Kidney tubule cell (primary cell): ENCODE measurements around the gene PHLPP1.
A peak's percentile ranks its signal among the peaks of the same experiment; 100 is the strongest.
"Not testable (repeated sequence)": the region's sequence is repeated elsewhere in the genome, so short reads cannot be mapped to it uniquely, and the experiment has no call there.

Experiments used
- DNase-seq: peaks from one replicate; pipeline ENCODE4 v3.0.0-alpha.2; 2018; ENCODE audit warnings: low spot score

The PHLPP1 gene

DNA sequence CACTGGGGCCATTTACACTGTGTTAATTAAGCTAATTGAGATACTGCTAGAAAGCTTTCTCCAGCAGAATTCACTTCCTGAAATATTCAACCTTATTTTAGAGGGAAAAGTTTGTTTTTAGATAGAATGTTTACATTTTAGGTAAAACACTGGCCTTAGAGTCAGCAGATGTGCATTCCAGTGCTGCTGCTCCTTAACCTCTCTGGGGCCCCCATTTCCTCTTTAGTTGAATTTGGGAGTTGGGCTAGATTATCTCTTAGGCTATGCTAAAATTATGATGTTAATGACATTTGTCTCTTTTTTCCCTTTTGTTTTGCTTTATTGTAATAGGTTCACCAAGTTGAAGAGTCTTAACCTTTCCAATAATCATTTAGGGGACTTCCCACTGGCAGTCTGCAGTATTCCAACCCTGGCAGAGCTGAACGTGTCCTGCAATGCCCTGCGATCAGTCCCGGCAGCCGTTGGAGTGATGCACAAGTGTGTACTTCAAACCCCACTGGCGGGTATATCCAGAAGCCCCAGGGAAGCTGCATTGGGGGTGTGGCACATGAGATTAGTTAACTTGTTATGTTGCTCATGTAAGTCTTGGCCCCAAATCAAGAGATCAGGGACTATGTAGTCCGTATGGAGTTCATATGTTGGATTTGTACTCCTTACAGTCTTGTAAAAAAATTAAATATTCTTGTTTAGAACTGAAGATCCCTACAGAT is 179.5 kb downstream of the PHLPP1 start:
- no peak for DNase-seq

DNA sequence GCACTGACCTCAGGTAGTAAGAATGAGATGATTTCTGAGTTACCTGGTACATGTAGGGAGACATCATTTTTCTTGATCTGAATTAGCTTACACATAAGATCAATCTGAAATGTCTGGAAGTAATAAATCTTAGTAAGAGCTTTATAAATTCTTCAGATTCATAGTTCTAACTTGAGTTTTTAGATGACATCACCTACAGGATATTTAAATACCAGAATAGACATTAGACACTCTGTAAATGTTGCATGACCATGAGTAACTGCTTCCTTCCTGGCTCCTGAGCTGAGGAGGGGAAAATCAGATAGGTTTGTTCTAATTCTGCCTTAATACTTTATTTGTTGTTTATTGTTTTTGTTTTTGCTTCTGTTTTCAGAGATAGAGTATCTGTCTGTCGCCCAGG is 181.8 kb downstream of the PHLPP1 start:
- peak; percentile 74 for DNase-seq

DNA sequence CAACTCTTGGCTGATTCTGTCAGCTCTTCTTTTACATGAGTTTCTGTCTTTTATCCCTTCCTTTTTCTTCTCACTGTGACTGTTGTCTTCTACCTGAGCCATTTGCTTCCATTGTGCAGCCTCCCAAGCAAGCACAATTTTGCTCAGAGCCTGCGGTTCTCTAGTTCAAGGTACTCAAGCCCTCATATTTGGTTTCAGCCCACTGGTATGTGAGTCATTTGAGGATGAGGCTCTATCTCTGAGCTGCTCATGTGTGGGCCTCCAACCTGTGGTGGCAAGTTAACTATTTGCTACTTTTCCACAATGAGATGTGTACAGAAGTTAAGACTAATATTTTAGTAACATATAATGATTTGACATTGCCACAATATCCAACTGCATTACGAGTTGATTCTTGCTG is 183.0 kb downstream of the PHLPP1 start:
- DNase-seq: peak; percentile 77

DNA sequence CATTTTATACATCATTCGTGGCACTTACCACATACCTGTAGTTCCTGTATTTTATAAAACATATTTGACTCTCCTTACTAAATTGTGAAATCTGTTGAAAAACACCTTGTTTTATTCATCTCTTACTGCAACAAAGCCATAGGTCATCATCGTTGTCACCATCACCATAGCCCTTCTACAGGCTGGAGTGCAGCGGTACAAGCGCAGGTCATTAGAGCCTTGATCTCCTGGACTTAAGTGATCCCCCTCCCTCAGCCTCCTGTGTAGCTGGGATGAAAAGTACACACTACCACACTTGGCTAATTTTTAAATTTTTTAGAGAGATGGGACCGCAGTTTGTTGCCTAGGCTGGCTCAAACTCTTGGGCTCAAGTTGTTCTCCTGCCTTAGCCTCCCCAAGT is 184.2 kb downstream of the PHLPP1 start:
- DNase-seq: no peak

DNA sequence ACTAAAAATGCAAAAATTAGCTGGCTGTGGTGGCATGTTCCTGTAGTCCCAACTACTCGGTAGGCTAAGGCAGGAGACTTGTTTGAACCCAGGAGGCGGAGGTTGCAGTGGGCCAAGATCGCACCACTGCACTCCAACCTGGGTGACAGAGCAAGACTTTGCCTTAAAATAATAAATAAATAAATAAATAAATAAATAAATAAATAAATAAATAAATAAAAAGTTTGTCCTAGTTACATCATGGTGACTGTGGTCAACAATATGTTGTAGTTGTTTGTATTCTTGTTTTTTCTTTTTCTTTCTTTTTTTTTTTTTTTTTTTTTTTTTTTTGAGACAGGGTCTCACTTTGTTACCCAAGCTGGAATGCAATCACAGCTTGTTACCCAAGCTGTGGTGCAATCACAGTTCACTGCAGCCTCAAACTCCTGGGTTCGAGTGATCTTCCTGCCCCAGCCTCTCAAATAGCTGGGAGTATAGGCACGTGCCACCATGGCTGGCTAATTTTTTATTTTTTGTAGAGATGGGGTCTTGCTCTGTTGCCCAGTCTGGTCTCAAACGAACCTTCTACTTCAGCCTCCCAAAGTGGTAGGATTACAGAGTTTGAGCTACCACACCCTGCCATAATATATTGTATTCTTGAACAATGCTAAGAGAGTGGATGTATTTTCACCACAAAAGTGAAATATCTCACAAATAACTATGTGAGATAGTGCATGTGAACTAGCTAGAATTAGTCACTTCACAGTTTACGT is 185.0 kb downstream of the PHLPP1 start:
- DNase-seq: no peak

DNA sequence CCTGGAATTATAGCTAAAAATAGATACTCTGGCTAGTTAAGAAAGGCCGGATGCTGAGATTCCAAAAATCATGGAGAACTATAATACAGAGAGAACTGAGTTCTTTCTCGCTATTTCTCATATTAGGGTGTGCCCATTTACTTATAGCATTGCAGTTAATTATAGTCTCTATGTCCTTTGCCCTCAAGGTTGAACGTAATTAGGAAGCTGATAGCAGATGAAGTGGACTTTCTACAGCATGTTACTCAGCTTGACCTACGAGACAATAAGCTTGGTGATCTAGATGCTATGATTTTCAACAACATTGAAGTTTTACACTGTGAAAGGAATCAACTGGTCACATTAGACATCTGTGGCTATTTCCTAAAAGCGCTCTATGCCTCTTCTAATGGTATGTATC is 187.4 kb downstream of the PHLPP1 start:
- DNase-seq: no peak

DNA sequence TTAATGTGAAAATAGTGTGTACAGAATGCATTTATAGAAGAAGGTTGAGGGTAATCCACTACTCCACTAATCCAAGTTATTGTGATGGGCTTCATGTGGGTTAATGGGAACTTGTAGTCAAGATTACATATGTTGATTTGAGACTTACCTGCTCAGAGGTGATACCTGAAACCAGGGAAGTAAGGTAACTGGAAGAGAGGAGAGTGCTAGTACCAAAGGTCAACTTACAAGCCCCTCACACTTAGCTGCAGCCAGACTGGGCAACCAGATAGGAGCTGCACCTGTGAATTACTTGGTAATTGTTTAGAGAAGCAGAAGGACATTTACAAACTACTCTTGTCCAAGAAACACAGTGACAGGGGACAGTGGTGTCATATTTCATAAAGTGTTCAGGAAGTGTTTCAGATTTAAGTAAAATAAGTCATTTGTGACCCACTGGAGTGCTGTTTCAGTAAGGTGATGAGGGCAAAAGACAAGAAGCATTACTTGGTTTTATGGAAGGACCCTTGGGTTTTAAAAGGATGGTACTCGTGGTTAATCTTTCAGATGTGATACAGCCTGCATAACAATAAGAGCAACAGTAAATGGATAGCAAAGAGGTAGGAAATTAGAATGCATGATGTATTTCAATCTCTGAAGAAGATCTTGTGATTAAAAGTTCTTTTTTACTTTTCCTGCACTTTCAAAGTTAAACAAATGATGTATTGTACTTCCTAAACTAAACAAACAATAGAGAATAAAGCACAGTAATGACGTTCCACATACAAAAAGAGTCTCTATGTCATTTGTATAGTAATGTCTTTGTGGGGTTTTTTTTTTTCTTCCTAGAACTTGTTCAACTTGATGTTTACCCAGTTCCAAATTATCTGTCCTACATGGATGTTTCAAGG is 189.3 kb downstream of the PHLPP1 start:
- no peak for DNase-seq

DNA sequence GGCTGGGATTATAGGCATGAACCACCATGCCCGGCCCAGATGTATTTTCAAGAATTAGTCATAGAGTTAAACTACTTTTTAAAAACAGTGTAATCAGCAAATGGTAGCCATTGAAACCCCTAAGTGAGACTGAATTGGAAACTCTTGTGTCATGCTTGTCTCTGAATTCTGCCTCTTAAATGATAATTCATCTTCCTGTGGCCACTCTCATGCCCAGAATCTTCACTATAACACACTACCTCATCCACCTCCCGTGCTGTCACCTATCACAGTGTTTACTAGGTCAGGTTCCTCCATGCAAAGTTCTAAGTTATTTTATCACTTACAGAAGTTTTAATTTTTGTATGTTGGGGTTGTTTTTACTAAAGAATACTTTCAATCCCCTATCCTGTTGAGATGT is 197.5 kb downstream of the PHLPP1 start:
- no peak for DNase-seq

DNA sequence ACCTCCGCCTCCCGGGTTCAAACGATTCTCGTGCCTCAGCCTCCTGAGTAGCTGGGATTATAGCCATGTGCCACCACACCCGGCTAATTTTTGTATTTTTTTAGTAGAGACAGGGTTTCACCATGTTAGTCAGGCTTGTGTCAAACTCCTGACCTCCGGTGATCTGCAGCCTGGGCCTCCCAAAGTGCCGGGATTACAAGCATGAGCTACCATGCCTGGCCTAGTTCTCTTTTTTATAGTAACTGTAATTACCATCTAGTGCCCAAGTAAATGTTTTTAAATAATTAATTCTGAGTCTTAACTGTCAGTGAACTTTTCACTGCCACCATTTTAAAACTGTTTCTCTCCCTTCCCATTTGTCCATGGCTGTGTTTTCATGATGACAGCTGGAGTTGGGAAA is 198.5 kb downstream of the PHLPP1 start:
- not testable (repeated sequence) for DNase-seq

DNA sequence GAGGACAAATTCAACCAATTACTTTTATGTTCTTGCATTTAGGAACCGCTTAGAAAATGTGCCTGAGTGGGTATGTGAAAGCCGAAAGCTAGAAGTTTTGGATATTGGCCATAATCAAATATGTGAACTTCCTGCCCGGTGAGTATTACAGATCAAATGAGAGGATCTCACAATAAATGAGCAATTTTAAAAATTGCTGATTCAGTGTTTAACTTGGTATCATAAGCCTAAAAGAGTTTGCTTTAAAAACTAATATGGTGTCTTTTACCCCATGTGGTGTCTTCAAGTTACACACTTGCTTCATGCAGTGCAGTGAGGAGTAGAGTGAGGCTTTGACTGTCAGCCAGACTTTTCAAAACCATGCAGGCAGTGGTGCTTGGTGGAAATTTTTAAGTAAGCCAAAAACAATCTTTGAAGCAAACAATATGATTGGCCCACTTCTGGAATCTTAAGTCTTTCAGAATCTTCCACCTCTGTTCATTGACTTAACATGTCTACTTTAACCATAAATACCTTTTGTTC is 199.6 kb downstream of the PHLPP1 start:
- no peak for DNase-seq

DNA sequence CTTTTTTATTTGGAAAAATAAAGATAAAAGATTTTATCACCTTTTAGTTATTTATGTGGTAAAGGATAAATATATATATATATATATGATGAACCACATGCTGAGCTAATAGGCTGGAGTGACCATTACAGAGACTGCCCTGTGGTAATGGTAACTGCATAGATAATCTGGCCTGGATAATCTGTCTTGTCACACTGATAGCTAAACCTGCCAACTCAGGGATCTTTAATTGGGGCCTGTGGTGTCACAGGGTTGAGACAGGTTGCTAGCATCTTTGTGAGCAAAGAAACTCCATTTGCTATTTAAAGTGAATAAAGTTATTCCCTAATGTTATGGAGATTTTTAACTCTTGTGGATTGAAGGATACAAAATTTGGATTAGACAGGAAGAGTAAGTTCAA is 203.0 kb downstream of the PHLPP1 start:
- no peak for DNase-seq

DNA sequence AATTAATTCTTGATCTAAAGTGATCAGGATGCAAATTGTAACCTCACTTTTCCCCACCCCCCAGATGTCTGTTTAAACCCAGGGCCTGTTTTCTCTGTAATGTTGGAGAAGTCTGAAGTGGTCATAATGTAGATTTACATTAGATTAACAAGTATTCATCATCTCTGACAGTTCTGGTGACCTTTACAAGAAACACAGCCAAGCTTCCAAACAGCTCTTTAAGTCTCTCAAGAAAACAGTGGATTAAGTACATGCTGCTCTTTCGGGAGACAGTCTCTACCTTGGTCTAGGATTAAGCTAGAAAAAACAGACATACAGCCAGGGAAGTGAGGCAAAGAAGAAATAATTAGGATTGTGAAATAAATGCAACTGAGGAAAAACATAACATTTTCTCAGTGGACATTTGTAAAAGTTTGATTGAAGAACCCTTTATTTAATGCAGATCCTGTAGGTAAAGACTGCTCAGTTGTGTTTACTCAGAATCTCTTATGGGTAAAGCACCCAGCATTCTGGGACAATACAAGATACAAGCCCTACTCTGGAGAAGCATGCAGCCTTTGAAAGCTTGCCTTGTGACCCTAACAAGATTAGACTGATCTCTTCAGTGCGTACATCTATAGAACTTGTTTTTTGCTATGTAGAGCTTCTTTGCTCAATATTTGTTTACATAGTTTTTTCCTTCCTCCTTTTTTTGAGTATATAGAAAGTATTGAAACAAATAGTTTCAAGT is 203.9 kb downstream of the PHLPP1 start:
- no peak for DNase-seq

DNA sequence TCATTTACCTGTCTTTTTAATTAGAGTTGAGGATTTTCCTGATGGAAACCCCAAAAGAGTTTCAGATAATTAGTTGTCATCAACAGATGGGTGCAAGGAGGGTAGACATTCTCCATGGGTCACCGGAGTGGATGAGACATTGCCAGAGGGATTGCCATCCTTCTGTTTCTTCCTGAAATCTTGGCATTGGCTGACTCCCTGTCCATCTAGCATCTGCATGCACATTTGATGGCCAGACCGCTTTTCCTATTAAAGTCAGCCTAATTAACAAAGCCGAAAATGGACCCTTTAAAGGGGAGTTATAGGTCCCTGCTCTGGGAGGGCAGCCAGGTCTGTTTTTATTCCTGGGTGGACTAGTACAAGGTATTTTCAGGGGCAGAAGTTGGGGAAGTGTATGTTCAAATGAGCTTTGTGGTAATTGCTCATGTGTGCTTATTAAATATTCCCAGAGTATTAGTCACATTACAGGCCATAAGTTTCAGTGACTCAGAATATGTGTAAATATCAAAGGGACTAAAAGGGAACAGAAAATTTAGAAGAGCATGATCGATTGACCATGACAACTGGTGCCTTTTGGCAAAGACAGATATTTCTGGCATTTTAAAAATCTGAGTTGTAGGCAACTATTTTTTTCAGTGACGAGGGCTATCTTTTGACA is 209.8 kb downstream of the PHLPP1 start:
- peak; percentile 87 for DNase-seq

DNA sequence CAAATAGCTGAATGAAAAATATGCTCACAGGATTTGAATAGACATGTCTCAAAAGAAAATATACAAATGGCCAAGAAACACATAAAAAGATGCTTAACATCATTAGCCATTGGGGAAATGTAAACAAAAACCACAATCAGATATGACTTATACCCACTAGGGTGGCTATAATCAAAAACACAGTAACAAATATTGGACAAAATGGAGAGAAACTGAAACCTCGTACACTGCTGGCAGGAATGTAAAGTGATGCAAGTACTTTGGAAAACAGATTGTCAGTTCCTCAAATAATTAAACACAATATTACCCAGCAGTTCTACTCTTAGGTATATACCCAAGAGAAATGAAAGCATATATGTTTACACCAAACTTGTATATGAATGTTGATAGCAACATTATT is 213.0 kb downstream of the PHLPP1 start:
- no peak for DNase-seq

DNA sequence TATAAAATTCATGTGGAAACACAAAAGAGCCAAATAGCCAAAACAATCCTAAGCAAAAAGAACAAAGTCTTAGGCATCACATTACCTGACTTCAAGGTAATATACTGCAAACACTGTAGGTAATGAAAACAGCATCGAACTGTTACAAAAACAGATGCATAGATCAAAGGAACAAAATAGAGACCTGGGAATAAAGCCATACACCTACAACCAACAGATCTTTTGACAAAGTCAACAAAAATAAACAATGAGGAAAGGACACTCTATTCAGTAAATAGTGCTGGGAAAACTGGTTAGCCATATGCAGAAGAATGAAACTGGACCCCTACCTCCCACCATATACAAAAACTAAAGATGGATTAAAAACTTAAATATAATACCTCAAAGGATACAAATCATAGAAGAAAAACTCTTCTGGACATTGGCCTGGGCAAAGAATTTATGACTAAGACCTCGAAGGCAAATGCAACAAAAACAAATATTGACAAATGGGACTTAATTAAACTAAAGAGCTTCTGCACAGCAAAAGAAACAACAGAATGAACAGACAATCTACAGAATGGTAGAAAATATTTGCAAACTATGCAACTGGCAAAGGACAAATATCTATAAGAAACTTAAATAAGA is 218.0 kb downstream of the PHLPP1 start:
- DNase-seq: no peak

DNA sequence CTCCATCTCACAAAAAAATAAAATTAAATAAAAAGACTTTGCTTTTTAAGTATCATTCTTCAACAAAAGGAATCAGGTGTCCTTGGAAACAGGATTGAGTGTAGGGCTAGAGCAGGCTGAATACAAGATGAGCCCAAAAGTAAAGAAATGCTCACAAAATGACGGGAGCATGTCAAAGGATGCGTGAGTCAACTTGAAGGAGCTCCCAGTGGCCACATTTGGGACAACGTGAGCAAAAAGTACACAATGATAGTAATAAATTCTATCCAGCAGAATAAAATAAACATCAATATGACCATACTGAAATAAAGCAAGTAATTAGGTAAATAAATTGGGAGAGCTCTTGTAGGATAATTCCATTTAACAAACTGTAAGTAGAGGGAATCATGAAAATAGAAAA is 220.7 kb downstream of the PHLPP1 start:
- no peak for DNase-seq

DNA sequence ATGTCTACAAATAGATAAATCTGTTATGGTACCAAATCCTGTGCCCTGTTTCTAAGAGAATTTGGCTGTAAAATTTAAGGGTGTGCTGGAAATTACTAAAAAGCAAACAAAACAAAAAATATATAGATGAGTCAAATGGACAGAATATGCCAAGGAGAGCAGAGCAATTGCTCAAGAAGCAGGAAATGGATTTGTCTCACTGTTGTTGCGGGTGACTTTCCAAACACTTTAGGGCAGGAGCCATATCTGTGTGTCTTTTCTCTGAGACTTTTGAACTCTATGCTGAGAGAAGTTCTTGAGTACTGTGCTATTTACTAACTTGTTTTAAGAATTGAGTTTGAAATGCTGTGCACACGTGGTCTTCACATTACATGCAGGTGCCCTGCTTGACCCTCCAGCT is 221.7 kb downstream of the PHLPP1 start:
- no peak for DNase-seq

DNA sequence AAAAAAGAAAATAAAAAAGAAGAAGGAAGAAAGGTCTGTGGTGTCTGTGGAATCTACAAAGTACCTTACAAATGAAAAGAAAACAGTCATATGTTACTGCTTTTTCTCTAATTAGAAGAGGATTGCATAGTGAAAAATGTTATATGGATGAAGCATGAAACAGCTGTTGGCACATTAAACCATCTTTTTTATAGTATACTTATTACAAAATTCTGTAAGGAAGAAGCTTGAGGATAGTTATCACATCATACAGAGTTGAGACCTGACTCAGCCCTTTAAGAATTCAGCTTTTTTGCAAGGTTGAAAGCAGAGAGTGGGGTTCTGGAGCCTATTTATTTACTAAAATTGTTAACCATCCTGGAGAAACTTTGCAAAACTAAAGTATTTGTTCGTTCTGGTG is 222.7 kb downstream of the PHLPP1 start:
- no peak for DNase-seq

DNA sequence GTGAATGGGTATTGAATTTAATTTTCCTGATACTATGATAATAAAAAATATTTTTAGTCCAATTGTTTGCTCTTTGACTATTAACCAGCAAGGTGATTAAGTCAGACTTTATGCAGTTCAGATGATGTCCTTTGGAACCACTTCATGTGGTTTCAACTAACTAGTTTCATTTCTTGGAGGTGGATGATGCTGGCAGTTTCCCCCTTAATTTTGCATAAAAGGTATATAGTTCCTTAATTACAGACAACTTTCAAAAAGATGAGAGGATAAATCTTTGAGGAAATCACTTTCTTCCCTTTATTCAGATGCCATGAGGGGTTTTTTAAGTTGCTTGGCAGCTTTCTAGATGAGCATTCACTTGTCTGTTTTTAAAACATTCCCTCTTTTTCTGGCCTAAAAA is 223.1 kb downstream of the PHLPP1 start:
- DNase-seq: no peak

DNA sequence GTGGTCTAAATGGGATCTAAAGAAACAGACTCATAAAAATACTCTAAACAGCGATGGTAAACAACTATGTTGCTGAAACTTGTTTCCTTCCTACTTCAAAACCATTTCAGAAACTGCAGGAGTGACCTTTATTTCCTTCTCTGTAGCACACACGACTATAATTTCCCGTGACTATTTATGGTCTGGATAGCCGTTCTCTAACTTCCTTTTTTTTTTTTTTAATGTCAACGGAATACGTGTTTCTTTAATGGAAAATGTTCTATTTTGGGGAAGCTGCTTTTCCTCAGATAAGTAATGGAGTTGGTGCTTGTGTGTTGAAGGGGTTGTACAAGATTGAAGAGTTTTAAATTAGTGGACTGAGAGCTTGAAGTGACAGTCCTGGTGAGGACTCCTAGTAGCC is 224.1 kb downstream of the PHLPP1 start:
- no peak for DNase-seq

DNA sequence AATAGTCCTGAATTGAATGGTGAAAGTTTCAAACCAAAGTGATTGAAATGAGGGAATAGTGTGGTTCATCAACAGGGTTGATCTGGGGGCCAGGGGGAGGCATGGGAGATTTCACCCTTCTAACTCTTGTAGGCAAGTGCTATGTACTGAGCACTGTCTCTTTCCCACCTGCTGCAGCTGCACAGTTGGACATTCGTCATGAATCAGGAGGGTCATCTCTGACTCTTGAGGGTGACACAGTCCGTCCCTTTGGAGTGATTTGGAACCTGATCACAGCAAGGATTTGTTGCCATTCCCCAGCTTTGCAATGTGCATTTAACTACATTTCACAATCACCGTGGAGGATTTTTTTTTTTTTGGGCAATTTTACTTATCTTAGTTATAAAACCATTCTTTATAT is 224.6 kb downstream of the PHLPP1 start:
- DNase-seq: no peak
